Uterus (tissue), 2 donors: ENCODE measurements around the gene ZNF423.

ENCODE experiments used
- CTCF ChIP-seq, 4 experiments: fragments of 200-600 bp in 2 of 4; fragments of 450-650 bp in 2 of 4; sonication (generic) in 2 of 4; IDR thresholded peaks; one replicate each; pipeline ENCODE4 v1.5.1; 2016 to 2019; ENCODE audit warnings: antibody characterized with exemption in 4 of 4, mild to moderate bottlenecking in 2 of 4, moderate library complexity in 1 of 4
- POLR2A ChIP-seq, 2 donors: fragments of 450-650 bp; IDR thresholded peaks; one replicate each; pipeline ENCODE4 v1.6.1; 2016; ENCODE audit warnings: antibody characterized with exemption in 2 of 2, mild to moderate bottlenecking in 1 of 2, moderate library complexity in 1 of 2

- no peak for TF ChIP-seq CTCF (IDR thresholded peaks at IDR 0.05)
- TF ChIP-seq POLR2A (IDR thresholded peaks at IDR 0.05), result no peak
These were observed 403.3 kb downstream of the ZNF423 start for GRCh38 chr16:49452578-49452977.
